SK-N-SH (cell line): Measurements from ENCODE around the gene PLEKHM3.

Source experiments
- CTCF ChIP-seq: fragments of 200-600 bp; sonication (generic); IDR thresholded peaks from 2 replicates; pipeline ENCODE4 v1.6.1; 2017; ENCODE audit warnings: antibody characterized with exemption, mild to moderate bottlenecking, moderate library complexity
- EP300 ChIP-seq, 2 experiments: IDR thresholded peaks; 2 replicates each; pipeline versions ENCODE4 v1.4.0 to v1.6.1; 2012; ENCODE audit warnings: borderline replicate concordance in 1 of 2, low read depth in 1 of 2, low read length in 1 of 2
- FOSL2 ChIP-seq: IDR thresholded peaks from 2 replicates; pipeline ENCODE4 v1.4.0; 2012; ENCODE audit warnings: low read depth, mild to moderate bottlenecking, moderate library complexity, borderline replicate concordance
- MAX ChIP-seq: IDR thresholded peaks from 2 replicates; pipeline ENCODE4 v1.4.0; 2012; ENCODE audit warnings: low read depth
- NRF1 ChIP-seq: IDR thresholded peaks from 2 replicates; pipeline ENCODE4 v1.6.1; 2012; ENCODE audit warnings: low read depth, mild to moderate bottlenecking, low read length
- POLR2AphosphoS5 ChIP-seq: IDR thresholded peaks from 2 replicates; pipeline ENCODE4 v1.6.1; 2012; ENCODE audit warnings: low read depth, low read length
- RFX5 ChIP-seq: IDR thresholded peaks from 2 replicates; pipeline ENCODE4 v1.6.1; 2012; ENCODE audit warnings: mild to moderate bottlenecking, improper control_type of control experiment, low read length
- SMC3 ChIP-seq: IDR thresholded peaks from 2 replicates; pipeline ENCODE4 v1.6.1; 2012; ENCODE audit warnings: low read depth, low read length, improper control_type of control experiment
- YY1 ChIP-seq: IDR thresholded peaks from 2 replicates; pipeline ENCODE4 v1.4.0; 2012; ENCODE audit warnings: low read depth, mild to moderate bottlenecking

- TF ChIP-seq RFX5 = no peak
- TF ChIP-seq CTCF = no peak
- TF ChIP-seq POLR2AphosphoS5 = no peak
- no peak for TF ChIP-seq EP300 (IDR thresholded peaks at IDR 0.05; ENCODE audit: borderline replicate concordance in 1 of 2, low read depth in 1 of 2, low read length in 1 of 2)
- no peak for TF ChIP-seq SMC3
- TF ChIP-seq FOSL2 = no peak
- no peak for TF ChIP-seq NRF1
- TF ChIP-seq YY1 = no peak
- TF ChIP-seq MAX = no peak
These were observed 47.0 kb downstream of the PLEKHM3 start for GRCh38 chr2:207978177-207978948.
